Activated T-cell treated with anti-CD3 and anti-CD28 coated beads, Interleukin-2, amount 50 U/mL, for 24 hours (primary cell): ENCODE data around the gene GPC2.
A peak's percentile ranks its signal among the peaks of the same experiment; 100 is the strongest.
"Not testable (repeated sequence)": the region's sequence is repeated elsewhere in the genome, so short reads cannot be mapped to it uniquely, and the experiment has no call there.

ENCODE experiments used
- DNase-seq: peaks from one replicate; pipeline ENCODE4 v3.0.0-alpha.2; 2020
- H3K27ac Mint-ChIP-seq: 2 replicates; pipeline ENCODE4 v1.8.0; 2020; ENCODE audit warnings: mild to moderate bottlenecking, mixed read lengths
- H3K27me3 Mint-ChIP-seq: 2 replicates; pipeline ENCODE4 v1.8.0; 2020; ENCODE audit warnings: mixed read lengths
- H3K36me3 Mint-ChIP-seq: 2 replicates; pipeline ENCODE4 v1.8.0; 2020; ENCODE audit warnings: low read depth, mixed read lengths
- H3K4me1 Mint-ChIP-seq: 2 replicates; pipeline ENCODE4 v1.8.0; 2020; ENCODE audit warnings: low read depth, mixed read lengths
- H3K4me3 Mint-ChIP-seq: 2 replicates; pipeline ENCODE4 v1.8.0; 2020; ENCODE audit warnings: mild to moderate bottlenecking, moderate library complexity, mixed read lengths
- H3K9me3 Mint-ChIP-seq: 2 replicates; pipeline ENCODE4 v1.8.0; 2020; ENCODE audit warnings: mixed read lengths

Gene GPC2

GRCh38 chr7:100130608-100131453 is 46.4 kb downstream of the GPC2 start:
- H3K4me1 Mint-ChIP-seq, result peaks cover 24% of the 10 kb centered on the region
- H3K27me3 Mint-ChIP-seq, result no peaks in the 10 kb centered on the region
- H3K9me3 Mint-ChIP-seq, result no peaks in the 10 kb centered on the region
- no peak overlapping the region for H3K27ac Mint-ChIP-seq
- peak overlapping the region; percentile 6 for H3K4me3 Mint-ChIP-seq
- peak; percentile 92 for DNase-seq
- peaks cover 11% of the 10 kb centered on the region for H3K36me3 Mint-ChIP-seq

DNA sequence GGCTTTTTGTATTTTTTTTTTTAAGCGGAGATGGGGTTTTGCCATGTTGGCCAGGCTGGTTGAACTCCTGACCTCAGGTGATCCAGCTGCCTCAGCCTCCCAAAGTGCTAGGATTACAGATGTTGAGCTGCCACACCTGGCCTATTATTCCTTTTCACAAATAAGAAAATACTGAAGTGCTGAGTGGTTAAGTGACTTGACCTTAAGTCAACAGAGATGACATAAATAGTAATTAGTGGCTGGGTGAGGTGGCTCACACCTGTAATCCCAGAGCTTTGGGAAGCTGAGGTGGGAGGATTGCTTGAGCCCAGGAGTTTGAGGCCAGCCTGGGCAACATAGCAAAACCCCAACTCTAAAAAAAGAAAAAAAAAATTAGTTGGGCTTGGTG is 47.0 kb downstream of the GPC2 start:
- H3K4me3 Mint-ChIP-seq, H3K27ac Mint-ChIP-seq, H3K27me3 Mint-ChIP-seq, H3K9me3 Mint-ChIP-seq, DNase-seq: not testable (repeated sequence)
- Mint-ChIP-seq H3K4me1 (peaks cover 28% of the 10 kb centered on the region), H3K36me3 (peaks cover 15% of the 10 kb centered on the region)

DNA sequence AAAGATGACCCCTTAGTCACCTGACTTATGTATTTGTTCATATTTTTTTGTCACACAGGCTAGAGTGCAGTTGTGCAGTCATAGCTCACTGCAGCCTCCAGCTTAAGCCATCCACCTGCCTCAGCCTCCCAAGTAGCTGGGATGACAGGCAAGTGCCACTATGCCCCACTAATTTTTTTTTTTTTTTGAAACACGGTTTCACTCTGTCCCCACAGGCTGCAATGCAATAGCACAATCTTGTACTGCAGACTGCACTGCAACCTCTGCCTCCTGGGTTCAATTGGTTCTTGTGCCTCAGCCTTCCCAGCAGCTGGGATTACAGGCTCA is 48.6 kb downstream of the GPC2 start:
- H3K27ac Mint-ChIP-seq, result peak overlapping the region; percentile 82
- no peaks in the 10 kb centered on the region for H3K9me3 Mint-ChIP-seq
- H3K4me3 Mint-ChIP-seq, result peak overlapping the region; percentile 99
- peaks cover 40% of the 10 kb centered on the region for H3K4me1 Mint-ChIP-seq
- peaks cover 28% of the 10 kb centered on the region for H3K36me3 Mint-ChIP-seq
- H3K27me3 Mint-ChIP-seq, result no peaks in the 10 kb centered on the region
- no peak for DNase-seq

DNA sequence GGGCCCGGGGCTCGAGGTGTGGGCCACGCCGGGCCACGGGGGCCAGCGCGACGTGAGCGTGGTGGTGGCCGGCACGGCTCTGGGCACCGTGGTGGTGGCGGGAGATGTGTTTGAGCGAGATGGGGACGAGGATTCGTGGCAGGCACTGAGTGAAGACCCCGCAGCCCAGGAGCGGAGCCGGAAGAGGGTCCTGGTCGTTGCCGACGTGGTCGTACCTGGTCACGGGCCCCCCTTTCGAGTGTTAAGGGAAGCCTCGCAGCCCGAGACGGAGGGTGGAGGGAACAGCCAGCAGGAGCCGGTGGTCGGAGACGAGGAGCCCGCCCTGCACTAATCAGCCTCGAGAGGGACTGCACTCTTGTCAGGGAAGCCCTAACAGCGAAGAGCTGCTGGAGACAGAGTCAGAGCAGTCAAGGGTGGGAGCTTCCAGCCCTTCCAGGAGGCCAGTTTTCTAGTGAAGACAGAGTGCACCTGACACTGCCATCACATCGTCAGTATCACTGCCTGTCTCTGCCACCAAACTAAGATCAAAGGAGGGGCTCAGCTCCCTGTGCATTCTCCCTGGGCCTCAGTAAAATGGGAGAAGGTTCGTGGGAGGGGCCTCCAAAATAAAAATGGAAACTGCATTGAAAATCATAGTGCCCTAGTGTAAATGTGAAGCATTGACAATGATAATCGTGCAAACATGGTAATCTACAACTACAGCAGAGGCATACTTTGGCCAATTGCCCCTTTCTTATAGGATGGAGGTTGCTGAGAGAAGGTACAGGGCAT is 49.1 kb downstream of the GPC2 start:
- DNase-seq, result peak; percentile 63
- Mint-ChIP-seq H3K9me3 (no peaks in the 10 kb centered on the region), H3K27me3 (no peaks in the 10 kb centered on the region), H3K4me1 (peaks cover 40% of the 10 kb centered on the region), H3K36me3 (peaks cover 30% of the 10 kb centered on the region), H3K4me3 (peak overlapping the region; percentile 99), H3K27ac (peak overlapping the region; percentile 82)

DNA sequence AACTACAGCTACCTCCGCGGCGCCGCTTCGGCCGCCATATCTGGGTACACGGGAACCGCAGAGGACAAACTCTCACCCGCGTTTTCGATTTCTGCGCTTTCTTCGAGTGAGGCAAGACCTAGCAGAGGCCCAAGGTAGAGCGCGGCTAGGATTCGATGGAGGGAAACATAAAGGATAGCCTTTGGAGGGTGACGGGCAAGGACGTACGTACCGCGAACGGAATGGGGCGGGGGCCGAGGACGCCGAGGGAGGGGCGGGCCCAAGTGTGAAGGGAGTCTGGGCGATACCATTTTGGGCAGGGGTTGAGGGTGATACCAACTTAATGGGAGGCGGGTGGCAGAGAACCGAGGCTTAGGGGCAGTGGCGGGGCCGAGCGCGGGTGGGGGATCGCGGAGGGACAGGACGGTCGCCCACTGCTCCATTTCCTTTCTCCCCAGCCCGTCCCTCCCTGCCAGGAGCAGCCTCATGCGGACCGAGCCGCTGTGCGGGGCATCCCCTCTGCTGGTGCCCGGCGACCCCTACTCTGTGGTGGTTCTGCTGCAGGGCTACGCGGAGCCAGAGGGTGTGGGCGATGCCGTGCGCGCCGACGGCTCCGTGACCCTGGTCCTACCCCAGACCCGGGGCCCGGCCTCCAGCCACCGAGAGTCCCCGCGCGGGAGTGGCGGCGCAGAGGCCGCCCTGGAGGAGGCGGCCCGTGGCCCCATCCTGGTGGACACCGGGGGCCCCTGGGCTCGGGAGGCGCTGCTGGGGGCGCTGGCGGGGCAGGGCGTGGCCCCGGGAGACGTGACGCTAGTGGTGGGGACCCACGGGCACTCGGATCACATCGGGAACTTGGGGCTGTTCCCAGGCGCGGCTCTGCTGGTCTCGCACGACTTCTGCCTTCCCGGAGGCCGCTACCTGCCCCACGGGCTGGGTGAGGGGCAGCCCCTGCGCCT is 50.0 kb downstream of the GPC2 start, which contains the start of gene MBLAC1:
Gene MBLAC1 (plus strand): TSS at position 37 of the 935 bp plus-strand sequence. CDS start 429 bp downstream, at position 466.
- Mint-ChIP-seq H3K4me1 (peaks cover 38% of the 10 kb centered on the region), H3K27ac (peak within 1 kb of the TSS; percentile 100), H3K27me3 (no peaks in the 10 kb centered on the region), H3K9me3 (no peaks in the 10 kb centered on the region), H3K4me3 (peak within 1 kb of the TSS; percentile 99), H3K36me3 (peaks cover 37% of the 10 kb centered on the region)
- peak; percentile 93 for DNase-seq

DNA sequence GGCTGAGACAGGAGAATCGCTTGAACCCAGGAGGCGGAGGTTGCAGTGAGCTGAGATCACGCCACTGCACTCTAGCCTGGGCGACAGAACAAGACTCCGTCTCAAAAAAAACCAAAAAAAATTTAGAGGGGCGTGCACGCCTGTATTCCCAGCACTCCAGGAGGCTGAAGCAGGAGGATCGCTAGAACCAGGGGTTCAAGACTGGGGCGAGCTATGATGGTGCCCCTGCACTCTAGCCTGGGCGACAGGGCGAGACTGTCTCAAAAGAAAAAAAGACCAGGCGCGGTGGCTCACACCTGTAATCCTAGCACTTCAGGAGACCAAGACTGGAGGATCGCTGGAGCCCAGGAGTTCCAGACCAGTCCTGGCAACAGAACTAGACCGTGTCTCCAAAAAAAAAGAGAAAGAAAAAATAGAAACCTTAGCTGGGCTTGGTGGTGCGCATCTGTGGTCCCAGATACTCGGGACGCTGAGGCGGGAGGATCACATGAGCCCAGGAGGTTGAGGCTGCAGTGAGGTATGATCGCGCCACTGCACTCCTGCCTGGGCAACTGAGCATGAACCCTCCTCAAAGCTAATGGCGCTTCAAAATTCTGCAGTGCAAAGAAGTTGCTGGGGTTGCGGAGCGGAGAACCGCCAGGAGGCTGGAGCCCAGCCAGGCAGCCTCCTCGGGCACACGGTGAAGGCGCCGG is 50.8 kb downstream of the GPC2 start:
- peaks cover 40% of the 10 kb centered on the region for H3K36me3 Mint-ChIP-seq
- H3K4me3 Mint-ChIP-seq, result peak overlapping the region; percentile 99
- H3K27me3 Mint-ChIP-seq, result no peaks in the 10 kb centered on the region
- H3K4me1 Mint-ChIP-seq, result peaks cover 41% of the 10 kb centered on the region
- H3K9me3 Mint-ChIP-seq, result no peaks in the 10 kb centered on the region
- no peak for DNase-seq
- H3K27ac Mint-ChIP-seq, result peak overlapping the region; percentile 100

DNA sequence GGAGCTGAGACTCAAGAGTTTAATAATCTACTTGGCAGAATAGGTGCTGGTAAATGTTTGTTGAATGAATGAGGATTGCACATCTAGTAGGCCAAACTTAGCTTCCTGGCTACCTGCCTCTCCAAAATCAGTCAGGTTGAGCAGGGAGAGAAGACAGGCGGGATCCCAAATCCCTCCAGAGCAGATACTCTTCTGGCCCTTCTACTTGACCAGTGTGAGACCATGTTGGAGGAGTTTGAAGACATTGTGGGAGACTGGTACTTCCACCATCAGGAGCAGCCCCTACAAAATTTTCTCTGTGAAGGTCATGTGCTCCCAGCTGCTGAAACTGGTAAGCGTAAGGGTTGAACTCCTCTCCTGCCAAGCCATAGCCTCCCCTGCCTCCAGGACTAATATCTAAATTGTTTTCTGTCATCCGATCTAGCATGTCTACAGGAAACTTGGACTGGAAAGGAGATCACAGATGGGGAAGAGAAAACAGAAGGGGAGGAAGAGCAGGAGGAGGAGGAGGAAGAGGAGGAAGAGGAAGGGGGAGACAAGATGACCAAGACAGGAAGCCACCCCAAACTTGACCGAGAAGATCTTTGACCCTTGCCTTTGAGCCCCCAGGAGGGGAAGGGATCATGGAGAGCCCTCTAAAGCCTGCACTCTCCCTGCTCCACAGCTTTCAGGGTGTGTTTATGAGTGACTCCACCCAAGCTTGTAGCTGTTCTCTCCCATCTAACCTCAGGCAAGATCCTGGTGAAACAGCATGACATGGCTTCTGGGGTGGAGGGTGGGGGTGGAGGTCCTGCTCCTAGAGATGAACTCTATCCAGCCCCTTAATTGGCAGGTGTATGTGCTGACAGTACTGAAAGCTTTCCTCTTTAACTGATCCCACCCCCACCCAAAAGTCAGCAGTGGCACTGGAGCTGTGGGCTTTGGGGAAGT is 52.6 kb downstream of the GPC2 start:
- Mint-ChIP-seq H3K4me1 (peaks cover 40% of the 10 kb centered on the region), H3K9me3 (no peaks in the 10 kb centered on the region), H3K27me3 (no peaks in the 10 kb centered on the region), H3K4me3 (peak overlapping the region; percentile 99), H3K27ac (peak overlapping the region; percentile 100), H3K36me3 (peaks cover 43% of the 10 kb centered on the region)
- no peak for DNase-seq

DNA sequence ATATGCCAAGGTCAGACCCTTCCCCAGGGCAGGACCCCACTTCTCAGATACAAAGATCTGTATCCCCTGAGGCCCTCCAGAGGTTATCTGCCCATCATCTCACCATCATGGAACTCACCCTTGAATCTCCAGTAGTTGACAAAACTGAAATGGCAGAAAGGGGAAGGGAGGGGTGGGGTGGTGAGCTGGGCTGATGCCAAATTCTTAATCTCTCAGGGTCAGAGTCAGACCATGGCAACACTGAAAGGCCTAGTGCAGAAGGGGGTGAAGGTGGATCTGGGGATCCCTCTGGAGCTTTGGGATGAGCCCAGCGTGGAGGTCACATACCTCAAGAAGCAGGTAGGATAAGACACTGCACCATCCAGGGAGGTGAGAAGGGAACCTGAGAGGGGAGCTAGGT is 54.6 kb downstream of the GPC2 start:
- DNase-seq, result no peak
- H3K4me3 Mint-ChIP-seq, result no peak overlapping the region
- H3K27me3 Mint-ChIP-seq, result no peaks in the 10 kb centered on the region
- peaks cover 54% of the 10 kb centered on the region for H3K36me3 Mint-ChIP-seq
- H3K9me3 Mint-ChIP-seq, result no peaks in the 10 kb centered on the region
- peak overlapping the region; percentile 46 for H3K27ac Mint-ChIP-seq
- H3K4me1 Mint-ChIP-seq, result peaks cover 43% of the 10 kb centered on the region

GRCh38 chr7:100122067-100122466 is 55.1 kb downstream of the GPC2 start:
- DNase-seq, result no peak
- Mint-ChIP-seq H3K9me3 (no peaks in the 10 kb centered on the region), H3K27ac (peak overlapping the region; percentile 46), H3K27me3 (no peaks in the 10 kb centered on the region), H3K4me1 (peaks cover 43% of the 10 kb centered on the region), H3K4me3 (no peak overlapping the region), H3K36me3 (peaks cover 53% of the 10 kb centered on the region)

DNA sequence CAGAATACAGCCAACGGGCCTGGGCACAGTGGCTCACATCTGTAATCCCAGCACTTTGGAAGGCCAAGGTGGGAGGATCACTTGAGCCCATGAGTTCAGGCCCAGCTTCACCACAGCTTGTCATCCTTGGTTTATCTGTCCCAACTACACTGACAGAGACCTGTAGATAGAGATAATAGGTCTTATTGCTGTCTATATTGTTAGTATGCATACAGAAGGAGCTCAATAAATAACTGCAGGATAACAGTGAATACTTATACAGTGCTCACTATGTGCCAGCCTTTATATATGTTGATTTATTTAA is 56.5 kb downstream of the GPC2 start:
- Mint-ChIP-seq H3K9me3 (no peaks in the 10 kb centered on the region), H3K4me1 (peaks cover 45% of the 10 kb centered on the region), H3K36me3 (peaks cover 54% of the 10 kb centered on the region), H3K27me3 (no peaks in the 10 kb centered on the region), H3K27ac (peak overlapping the region; percentile 99), H3K4me3 (peak overlapping the region; percentile 98)
- DNase-seq, result no peak

GRCh38 chr7:100119970-100120732 is 57.0 kb downstream of the GPC2 start:
- H3K4me1 Mint-ChIP-seq, result peaks cover 39% of the 10 kb centered on the region
- DNase-seq, result no peak
- peak overlapping the region; percentile 98 for H3K4me3 Mint-ChIP-seq
- H3K27me3 Mint-ChIP-seq, result no peaks in the 10 kb centered on the region
- H3K9me3 Mint-ChIP-seq, result no peaks in the 10 kb centered on the region
- H3K36me3 Mint-ChIP-seq, result peaks cover 53% of the 10 kb centered on the region
- peak overlapping the region; percentile 99 for H3K27ac Mint-ChIP-seq
